Activated naive CD4-positive, alpha-beta T cell treated with anti-CD3 and anti-CD28 coated beads, Interleukin-2, amount 50 U/mL, for 72 hours (primary cell): ENCODE data around the gene KCNK4. TPM values are rescaled to one million over a fixed set of nuclear protein-coding genes. Genes with fewer than 3 reads are reported as not detected.
A peak's percentile ranks its signal among the peaks of the same experiment; 100 is the strongest.
"Not testable (repeated sequence)": the region's sequence is repeated elsewhere in the genome, so short reads cannot be mapped to it uniquely, and the experiment has no call there.

Source experiments
- ATAC-seq, 2 donors: fragments of 150-1000 bp; cut with Tn5 transposase; 2 replicates each; pipeline ENCODE4 v1.10.0; 2021; ENCODE audit warnings: mild to moderate bottlenecking in 2 of 2, moderate library complexity in 2 of 2
- DNase-seq, 2 donors: peaks; one replicate each; pipeline ENCODE4 v3.0.0; 2021 to 2022; ENCODE audit warnings: low spot score in 2 of 2
- H3K27ac Mint-ChIP-seq, 2 donors: one replicate each; pipeline ENCODE4 v1.8.0; 2022; ENCODE audit warnings: mild to moderate bottlenecking in 2 of 2, mixed read lengths in 2 of 2
- H3K36me3 Mint-ChIP-seq, 2 donors: one replicate each; pipeline ENCODE4 v1.8.0; 2022; ENCODE audit warnings: mixed read lengths in 2 of 2
- H3K9me3 Mint-ChIP-seq, 2 donors: one replicate each; pipeline ENCODE4 v1.8.0; 2022; ENCODE audit warnings: mixed read lengths in 2 of 2
- total RNA-seq, 2 donors: library from RNA; stranded (reverse); gene quantifications; one replicate each; pipeline ENCODE4 v1.2.3, GENCODE V29; 2022

Gene KCNK4
- under 1 TPM; 0.23 to 0.46 TPM for total RNA-seq

GRCh38 chr11:64291262-64291751, at the start of gene KCNK4:
KCNK4 (plus strand) TSS chr11:64291302; CDS start chr11:64293019, 1,717 bp downstream.
- Mint-ChIP-seq H3K27ac (no peak within 1 kb of the TSS), H3K36me3 (peaks cover 5 to 6% of the 10 kb centered on the region in 2 donors), H3K9me3 (no peaks in the 10 kb centered on the region)
- DNase-seq (no peak), ATAC-seq (no peak)

- ATAC-seq = peak; percentile 2 to 10
- DNase-seq = peak in 1 of 2 donors; percentile 40
- Mint-ChIP-seq H3K27ac (peak overlapping the region; percentile 96 to 97), H3K9me3 (no peaks in the 10 kb centered on the region), H3K36me3 (peaks cover 11 to 16% of the 10 kb centered on the region in 2 donors)
Observed at GRCh38 chr11:64241491-64242374, 49.4 kb upstream of the KCNK4 start.

- DNase-seq = no peak
- peak overlapping the region; percentile 32 to 60 for H3K27ac Mint-ChIP-seq
- no peaks in the 10 kb centered on the region for H3K9me3 Mint-ChIP-seq
- H3K36me3 Mint-ChIP-seq = peaks cover 11 to 16% of the 10 kb centered on the region in 2 donors
- ATAC-seq = no peak
Observed at GRCh38 chr11:64243236-64243854, 47.8 kb upstream of the KCNK4 start.

- no peak for DNase-seq
- H3K27ac Mint-ChIP-seq = peak overlapping the region; percentile 29 to 32
- peaks cover 11 to 16% of the 10 kb centered on the region in 2 donors for H3K36me3 Mint-ChIP-seq
- ATAC-seq = no peak
- H3K9me3 Mint-ChIP-seq = no peaks in the 10 kb centered on the region
Observed at GRCh38 chr11:64244107-64244506, 47.0 kb upstream of the KCNK4 start.

GRCh38 chr11:64244966-64245365, 46.1 kb upstream of the KCNK4 start:
- H3K27ac Mint-ChIP-seq = peak overlapping the region in 1 of 2 donors; percentile 93
- DNase-seq (no peak), ATAC-seq (no peak)
- H3K36me3 Mint-ChIP-seq = peaks cover 11 to 16% of the 10 kb centered on the region in 2 donors
- H3K9me3 Mint-ChIP-seq = no peaks in the 10 kb centered on the region

- peaks cover 7 to 16% of the 10 kb centered on the region in 2 donors for H3K36me3 Mint-ChIP-seq
- DNase-seq (no peak), ATAC-seq (no peak)
- H3K9me3 Mint-ChIP-seq = no peaks in the 10 kb centered on the region
- peak overlapping the region; percentile 91 to 93 for H3K27ac Mint-ChIP-seq
Observed at GRCh38 chr11:64245401-64245796, 45.7 kb upstream of the KCNK4 start.

GRCh38 chr11:64245797-64246620, 45.1 kb upstream of the KCNK4 start:
- peak in 1 of 2 donors; percentile 55 for ATAC-seq
- Mint-ChIP-seq H3K9me3 (no peaks in the 10 kb centered on the region), H3K27ac (peak overlapping the region; percentile 91 to 93), H3K36me3 (peaks cover 6 to 16% of the 10 kb centered on the region in 2 donors)
- peak; percentile 72 to 87 for DNase-seq

GRCh38 chr11:64246621-64246870, 44.6 kb upstream of the KCNK4 start:
- peaks cover 6 to 16% of the 10 kb centered on the region in 2 donors for H3K36me3 Mint-ChIP-seq
- H3K9me3 Mint-ChIP-seq, DNase-seq: not testable (repeated sequence)
- H3K27ac Mint-ChIP-seq = peak overlapping the region in 1 of 2 donors; percentile 93
- peak; percentile 3 to 29 for ATAC-seq

GRCh38 chr11:64246871-64247728, 44.0 kb upstream of the KCNK4 start, which contains the start of gene PPP1R14B:
PPP1R14B (minus strand) TSS chr11:64246943; CDS start chr11:64246673, 270 bp downstream.
- peak; percentile 74 to 82 for DNase-seq
- Mint-ChIP-seq H3K27ac (peak within 1 kb of the TSS; percentile 91 to 93), H3K9me3 (no peaks in the 10 kb centered on the region), H3K36me3 (peaks cover 6 to 16% of the 10 kb centered on the region in 2 donors)
- ATAC-seq = peak; percentile 39 to 73

- Mint-ChIP-seq H3K27ac (peak overlapping the region in 1 of 2 donors; percentile 65), H3K36me3 (peaks cover 6 to 16% of the 10 kb centered on the region in 2 donors), H3K9me3 (no peaks in the 10 kb centered on the region)
- DNase-seq (no peak), ATAC-seq (no peak)
Observed at GRCh38 chr11:64247729-64248531, 43.2 kb upstream of the KCNK4 start.

GRCh38 chr11:64248578-64248977, 42.5 kb upstream of the KCNK4 start:
- ATAC-seq (no peak), DNase-seq (no peak)
- H3K9me3 Mint-ChIP-seq = no peaks in the 10 kb centered on the region
- peaks cover 6 to 9% of the 10 kb centered on the region in 2 donors for H3K36me3 Mint-ChIP-seq
- no peak overlapping the region for H3K27ac Mint-ChIP-seq

GRCh38 chr11:64249038-64249437, 42.1 kb upstream of the KCNK4 start:
- H3K27ac Mint-ChIP-seq = no peak overlapping the region
- no peak for ATAC-seq
- no peaks in the 10 kb centered on the region for H3K9me3 Mint-ChIP-seq
- DNase-seq = no peak
- H3K36me3 Mint-ChIP-seq = peaks cover 6% of the 10 kb centered on the region in 2 donors

GRCh38 chr11:64249563-64250414, 41.3 kb upstream of the KCNK4 start:
- no peak for ATAC-seq
- DNase-seq = no peak
- H3K9me3 Mint-ChIP-seq = no peaks in the 10 kb centered on the region
- H3K36me3 Mint-ChIP-seq = peaks cover 6% of the 10 kb centered on the region in 2 donors
- no peak overlapping the region for H3K27ac Mint-ChIP-seq

GRCh38 chr11:64250415-64251015, 40.6 kb upstream of the KCNK4 start:
- peaks cover 6% of the 10 kb centered on the region in 2 donors for H3K36me3 Mint-ChIP-seq
- H3K27ac Mint-ChIP-seq = no peak overlapping the region
- H3K9me3 Mint-ChIP-seq = no peaks in the 10 kb centered on the region
- ATAC-seq = no peak
- no peak for DNase-seq
